RPMI7951 (cell line): Measurements from ENCODE around the gene OARD1. TPM values are rescaled to one million over a fixed set of nuclear protein-coding genes. Genes with fewer than 3 reads are reported as not detected.
"Not testable (repeated sequence)": the region's sequence is repeated elsewhere in the genome, so short reads cannot be mapped to it uniquely, and the experiment has no call there.

Experiments
- DNase-seq: peaks from one replicate; pipeline ENCODE4 v3.0.0-alpha.2; 2012; ENCODE audit warnings: low read depth
- total RNA-seq: library from RNA; depleted of rRNA; stranded (reverse); fragments of >200 nt; shearing (Covaris generic); gene quantifications from 2 replicates; pipeline ENCODE4 v1.2.3, GENCODE V29; 2014; rRNA removed

The OARD1 gene
- total RNA-seq: 26.1 and 28.0 TPM in 2 replicates

DNA sequence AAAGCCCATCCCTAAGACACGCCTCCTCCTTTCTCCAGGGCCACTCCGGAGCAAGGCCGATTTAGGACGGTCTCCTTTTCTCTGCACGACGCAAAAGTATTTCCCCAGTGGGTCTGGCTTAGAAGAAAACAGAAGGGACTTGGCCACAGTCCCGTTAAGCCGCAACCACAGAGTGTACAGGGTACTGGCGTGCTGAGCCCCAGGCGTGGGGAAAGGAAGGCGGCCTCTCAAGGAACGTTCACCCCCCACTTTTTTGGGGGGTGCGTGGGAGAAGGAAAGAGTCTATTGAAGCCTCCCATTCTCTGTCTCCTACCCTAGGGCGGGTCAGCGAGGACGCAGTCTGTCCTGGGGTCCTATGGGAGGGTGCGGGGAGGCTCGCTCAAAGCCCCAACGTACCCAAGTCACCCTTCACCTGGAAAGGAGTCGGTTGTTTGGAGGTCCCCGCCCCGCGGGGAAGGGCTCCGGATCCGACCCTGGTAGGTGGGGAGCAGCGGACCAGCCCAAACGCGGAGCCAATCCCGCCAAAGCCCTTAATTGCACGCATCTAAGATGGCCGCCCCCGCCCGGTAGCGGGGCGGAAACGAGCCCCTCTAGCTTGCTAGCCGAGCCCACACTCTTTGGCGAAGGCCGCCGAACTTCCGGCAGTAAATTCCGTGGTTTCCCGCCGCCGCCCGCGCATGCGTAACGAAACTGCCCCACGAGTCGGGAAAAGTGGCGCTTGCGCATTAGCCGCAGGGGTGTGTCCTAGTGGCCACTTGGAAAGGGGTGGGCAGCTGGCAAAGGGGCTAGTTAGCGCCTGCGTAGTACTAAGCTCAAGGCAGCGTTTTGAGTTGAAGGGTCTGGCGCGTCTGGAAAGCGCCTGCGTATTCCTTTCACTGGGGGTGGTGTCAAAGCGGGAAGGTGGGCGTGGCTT is at the start of gene OARD1:
OARD1 (minus strand) TSS at position 434 of the 913 bp plus-strand sequence. CDS start 722 bp downstream, outside the sequence.
- DNase-seq: peak; percentile 99

DNA sequence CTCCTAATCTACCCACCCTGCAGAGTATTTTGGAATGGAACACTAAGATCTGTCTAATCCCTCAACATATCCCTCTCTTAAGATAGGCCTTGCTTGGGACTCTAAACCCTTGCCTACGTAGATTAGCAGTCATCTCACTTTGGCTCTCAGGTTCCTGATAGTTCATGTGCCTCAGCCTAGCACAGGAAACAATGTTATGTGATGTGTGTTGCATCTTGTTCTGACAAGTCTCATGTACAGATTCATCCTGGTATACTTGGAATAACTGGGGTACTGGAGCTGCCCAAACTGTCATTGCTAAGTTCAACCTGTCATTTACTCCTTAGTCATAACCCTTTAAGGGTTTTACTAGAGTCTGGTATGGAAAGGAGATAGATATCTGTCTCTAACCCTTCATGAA is 47.9 kb upstream of the OARD1 start:
- DNase-seq: no peak

DNA sequence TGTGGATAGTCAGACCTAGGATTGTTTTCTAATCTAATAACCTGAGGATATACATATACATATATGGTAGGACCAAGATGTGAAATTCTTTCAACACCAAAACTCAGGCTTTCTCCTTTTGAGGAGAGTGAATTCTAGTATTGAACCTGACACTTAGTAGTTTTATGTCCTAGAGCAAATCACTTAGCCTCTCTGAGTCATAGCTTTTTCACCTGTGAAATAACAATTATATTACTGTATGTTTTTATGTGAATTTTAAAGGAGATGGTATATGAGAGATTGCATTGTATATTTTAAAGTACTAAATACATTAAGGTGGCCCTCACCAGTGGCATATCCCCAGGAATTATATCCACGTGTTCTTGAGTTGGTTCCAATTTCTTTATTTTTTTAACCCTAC is 47.4 kb upstream of the OARD1 start:
- DNase-seq: no peak

- DNase-seq: not testable (repeated sequence)
Observed at GRCh38 chr6:41115027-41115426, 42.9 kb upstream of the OARD1 start.

GRCh38 chr6:41111017-41111416 is 38.9 kb upstream of the OARD1 start:
- DNase-seq: no peak

- DNase-seq: no peak
Observed at GRCh38 chr6:41103847-41104246, 31.7 kb upstream of the OARD1 start.

GRCh38 chr6:41100871-41101287 is 28.7 kb upstream of the OARD1 start:
- DNase-seq: no peak

- peak; percentile 29 for DNase-seq
Observed at GRCh38 chr6:41098366-41098765, 26.2 kb upstream of the OARD1 start.

DNA sequence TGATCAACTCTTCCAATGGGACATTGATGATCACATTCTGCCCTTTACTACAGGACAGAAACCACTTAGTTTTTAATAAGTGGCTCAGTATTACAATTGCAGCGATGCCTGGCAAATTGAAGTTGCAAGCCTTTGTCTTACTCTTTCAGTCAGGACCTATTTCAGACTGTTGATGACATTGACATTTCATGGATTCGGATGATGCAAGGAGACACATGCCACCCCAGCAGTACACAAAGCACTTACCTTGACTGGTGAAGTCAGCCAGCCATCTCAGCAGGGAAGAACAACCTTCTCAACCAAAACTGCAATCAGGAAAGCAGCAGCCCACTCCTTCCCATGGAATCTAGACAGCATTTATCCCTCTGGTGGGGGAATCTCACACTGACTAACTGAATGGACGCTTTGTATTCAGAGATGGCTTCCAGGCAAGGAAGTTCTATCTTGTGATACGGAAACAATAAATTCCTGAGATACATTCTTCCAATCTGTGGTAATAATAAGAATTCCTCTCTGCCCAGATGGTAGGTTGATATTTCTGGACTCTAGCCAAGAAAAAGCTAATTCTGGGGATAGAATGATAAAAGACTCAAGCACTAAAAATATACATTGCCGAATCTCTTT is 25.4 kb upstream of the OARD1 start:
- DNase-seq: peak; percentile 55

DNA sequence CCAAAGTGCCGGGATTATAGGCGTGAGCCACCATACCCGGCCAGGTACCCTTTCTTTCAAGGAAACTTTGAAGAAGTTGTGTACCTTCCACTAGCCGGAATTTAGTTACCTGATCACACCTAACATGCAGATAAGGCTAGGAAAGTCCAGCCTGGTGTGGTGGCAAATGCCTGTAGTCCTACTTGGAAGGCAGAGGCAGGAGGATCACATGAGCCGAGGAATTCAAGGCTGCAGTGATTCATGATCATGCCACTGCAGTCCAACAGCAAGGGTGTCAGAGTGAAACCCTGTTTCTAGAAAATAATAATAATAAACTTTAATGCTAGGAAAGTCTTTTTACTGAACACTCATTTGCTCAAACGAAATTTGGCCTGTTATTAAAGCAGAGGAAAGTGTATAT is 21.6 kb upstream of the OARD1 start:
- DNase-seq: no peak

DNA sequence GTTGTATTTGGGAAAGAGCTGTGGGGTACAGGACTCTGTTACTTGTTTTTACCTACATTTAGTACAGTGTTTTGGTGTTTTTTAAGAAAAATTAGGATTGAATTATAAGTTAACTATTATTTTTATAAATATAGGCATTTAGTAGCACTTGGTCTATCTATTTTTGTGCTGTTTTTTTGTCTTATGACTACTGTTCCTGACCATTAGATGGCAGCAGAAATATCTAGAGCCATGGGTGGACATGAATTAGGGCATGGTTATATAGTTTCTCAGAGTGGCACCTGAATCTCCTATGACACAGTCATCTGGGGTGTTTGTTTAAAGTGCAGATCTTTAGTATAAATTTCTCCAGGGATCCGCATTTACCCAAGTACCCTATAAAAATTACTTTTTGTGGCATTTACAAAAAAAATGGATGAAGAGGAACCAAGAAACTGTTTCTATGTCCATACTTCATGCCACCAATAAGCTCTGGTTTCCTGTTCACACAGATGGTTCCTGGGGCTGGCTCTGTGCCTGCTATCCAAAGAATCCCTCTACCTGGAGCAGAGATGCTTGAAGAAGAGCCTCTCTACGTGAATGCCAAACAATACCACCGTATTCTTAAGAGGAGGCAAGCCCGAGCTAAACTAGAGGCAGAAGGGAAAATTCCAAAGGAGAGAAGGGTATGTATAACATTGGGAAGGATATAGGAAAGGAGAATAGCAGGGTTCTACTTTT is 20.4 kb upstream of the OARD1 start:
- peak; percentile 20 for DNase-seq

GRCh38 chr6:41090841-41091761 is 18.9 kb upstream of the OARD1 start:
- no peak for DNase-seq

DNA sequence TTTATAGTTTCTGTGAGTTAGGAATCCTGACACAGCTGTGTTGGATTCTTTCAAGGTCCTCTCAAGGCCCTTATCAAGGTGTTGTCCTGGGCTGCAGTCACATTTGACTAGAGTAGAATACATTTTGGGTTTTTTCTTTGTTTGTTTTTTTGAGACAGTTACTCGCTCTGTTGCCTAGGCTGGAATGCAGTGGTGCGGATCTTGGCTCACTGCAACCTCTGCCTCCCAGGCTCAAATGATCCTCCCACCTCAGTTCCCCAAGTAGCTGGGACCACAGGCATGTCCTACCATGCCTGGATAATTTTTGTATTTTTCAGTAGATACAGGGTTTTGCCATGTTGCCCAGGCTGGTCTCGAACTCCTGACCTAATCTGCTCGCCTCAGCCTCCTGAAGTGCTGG is 16.3 kb upstream of the OARD1 start:
- no peak for DNase-seq

DNA sequence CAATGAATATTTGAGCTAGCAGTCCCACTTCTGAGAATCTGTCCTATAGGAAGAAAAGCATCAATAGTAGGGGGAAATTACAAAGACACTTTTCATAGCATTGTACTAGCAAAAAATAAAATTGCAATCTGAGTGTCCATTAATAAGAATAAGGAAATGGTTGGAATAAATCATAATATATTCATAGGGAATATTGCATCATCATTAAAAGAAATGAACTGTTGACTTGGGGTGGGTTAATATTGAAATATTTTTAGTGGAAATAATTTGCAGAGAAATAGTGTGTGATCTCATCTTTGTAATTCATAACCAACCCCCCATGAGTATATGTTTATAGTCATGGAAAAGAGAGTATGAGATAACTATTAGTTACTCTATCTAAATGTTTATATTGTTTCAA is 13.0 kb upstream of the OARD1 start:
- no peak for DNase-seq

DNA sequence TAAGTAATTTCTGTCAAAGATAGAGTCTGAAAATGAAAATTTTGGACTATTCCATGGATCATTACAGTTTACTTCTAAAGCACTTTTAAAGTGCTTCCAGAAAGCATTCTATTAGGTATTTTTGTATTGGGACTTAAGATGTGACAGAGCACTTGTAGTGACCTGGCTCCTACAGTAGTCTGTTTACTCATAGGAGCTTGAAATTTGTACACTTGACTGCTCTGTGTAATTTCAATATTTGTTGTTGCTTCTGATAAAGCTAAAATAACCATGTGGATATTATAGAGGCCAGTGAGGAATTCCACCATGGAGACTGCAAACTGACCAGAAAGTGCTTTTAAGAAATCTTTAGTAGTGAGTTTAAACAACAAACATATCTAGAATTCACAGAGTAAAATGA is 10.9 kb upstream of the OARD1 start:
- no peak for DNase-seq

- no peak for DNase-seq
Observed at GRCh38 chr6:41080621-41081020, 8.5 kb upstream of the OARD1 start.

- no peak for DNase-seq
Observed at GRCh38 chr6:41079080-41079479, 6.9 kb upstream of the OARD1 start.

DNA sequence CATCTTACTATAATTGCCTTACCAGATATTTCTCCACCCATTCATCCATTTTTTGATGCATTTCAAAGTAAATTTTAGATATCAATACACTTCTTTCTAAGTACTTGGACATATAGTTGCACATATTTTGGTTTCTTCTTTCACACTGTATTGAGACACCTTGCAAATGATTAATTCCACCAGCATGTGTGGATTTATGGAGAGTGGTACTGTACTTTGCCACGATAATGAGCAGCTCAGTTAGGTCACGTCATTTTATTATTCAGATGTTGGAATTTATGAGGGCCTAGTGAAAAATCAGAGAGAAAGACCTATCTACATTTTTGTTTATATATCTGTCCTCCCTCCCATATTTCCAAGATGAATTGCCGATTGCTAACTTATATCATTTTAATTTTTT is 5.9 kb upstream of the OARD1 start:
- no peak for DNase-seq

- no peak for DNase-seq
Observed at GRCh38 chr6:41077536-41077935, 5.4 kb upstream of the OARD1 start.

DNA sequence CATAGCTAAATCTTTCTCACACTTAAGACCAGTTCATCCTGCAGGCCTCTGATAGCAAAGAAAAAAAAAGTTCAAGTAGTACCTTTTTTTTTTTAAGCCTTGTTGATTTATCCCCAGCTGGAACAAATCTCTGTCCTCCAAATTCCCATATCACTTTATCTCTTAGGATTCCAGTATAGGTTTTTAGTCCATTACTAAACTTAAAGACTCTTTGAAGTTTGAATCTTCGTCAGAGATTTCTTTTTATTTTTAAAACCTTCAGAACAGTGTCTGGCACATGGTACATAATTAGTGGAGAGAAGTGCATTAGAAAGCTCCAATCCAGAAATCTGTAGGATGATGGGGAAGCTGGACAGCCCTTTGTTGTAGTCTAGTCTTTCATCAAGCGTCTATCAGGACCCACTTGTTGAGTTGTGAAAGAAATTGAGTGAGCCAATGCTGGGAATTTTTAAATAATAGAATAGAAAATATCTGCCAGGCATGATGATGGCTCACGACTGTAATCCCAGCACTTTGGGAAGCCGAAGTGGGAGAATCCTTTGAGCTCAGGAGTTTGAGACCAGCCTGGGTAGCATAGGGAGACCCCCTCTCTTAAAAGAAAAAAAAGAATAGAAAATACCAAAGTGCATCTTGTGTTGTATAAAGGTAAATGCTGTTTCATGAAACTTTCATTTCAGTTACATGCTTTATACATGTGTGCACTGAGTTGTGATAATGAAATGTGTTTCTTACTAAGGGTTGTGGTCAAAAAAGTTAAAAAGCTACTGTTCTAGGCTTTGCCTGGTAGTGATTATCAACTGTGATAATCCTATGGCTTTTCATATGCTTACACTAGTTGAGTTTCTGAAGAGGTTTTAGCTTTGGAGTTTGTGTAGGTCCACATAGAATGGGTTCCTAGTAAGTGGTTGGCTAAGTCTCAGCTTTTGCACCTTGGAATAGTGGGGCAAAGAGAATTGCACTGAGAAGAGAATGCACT is 3.8 kb upstream of the OARD1 start:
- no peak for DNase-seq
